Suprapubic skin (tissue), 4 donors: Measurements from ENCODE around the gene SLC1A3. TPM values are rescaled to one million over a fixed set of nuclear protein-coding genes. Genes with fewer than 3 reads are reported as not detected.
A peak's percentile ranks its signal among the peaks of the same experiment; 100 is the strongest.

Experiments
- DNase-seq, 2 donors: peaks; one replicate each; pipeline ENCODE4 v3.0.0-alpha.2; 2019; ENCODE audit warnings: low spot score in 2 of 2
- H3K27ac ChIP-seq: fragments of 200-600 bp; sonication (generic); one replicate; pipeline ENCODE4 v1.5.1; 2019
- H3K27me3 ChIP-seq: fragments of 200-600 bp; sonication (generic); one replicate; pipeline ENCODE4 v1.5.1; 2019
- H3K36me3 ChIP-seq: fragments of 200-600 bp; sonication (generic); one replicate; pipeline ENCODE4 v1.5.1; 2019
- H3K4me1 ChIP-seq: fragments of 200-600 bp; sonication (generic); one replicate; pipeline ENCODE4 v1.5.1; 2019
- H3K4me3 ChIP-seq: fragments of 200-600 bp; sonication (generic); one replicate; pipeline ENCODE4 v1.5.1; 2019; ENCODE audit warnings: mild to moderate bottlenecking
- H3K9me3 ChIP-seq: fragments of 200-600 bp; sonication (generic); one replicate; pipeline ENCODE4 v1.5.1; 2019
- CTCF ChIP-seq, 2 donors: fragments of 200-600 bp in 1 of 2; fragments of 450-650 bp in 1 of 2; sonication (generic) in 1 of 2; IDR thresholded peaks; one replicate each; pipeline ENCODE4 v1.5.1; 2016 to 2019; ENCODE audit warnings: antibody characterized with exemption in 2 of 2, mild to moderate bottlenecking in 1 of 2, moderate library complexity in 1 of 2
- EP300 ChIP-seq: sonication (generic); formaldehyde crosslinking; IDR thresholded peaks from one replicate; pipeline ENCODE4 v1.6.1; 2017; ENCODE audit warnings: antibody characterized with exemption
- POLR2A ChIP-seq, 2 donors: fragments of 450-650 bp; IDR thresholded peaks; one replicate each; pipeline ENCODE4 v1.6.1; 2017; ENCODE audit warnings: antibody characterized with exemption in 2 of 2, mild to moderate bottlenecking in 2 of 2, moderate library complexity in 2 of 2
- POLR2AphosphoS5 ChIP-seq, 3 donors: sonication (generic); formaldehyde crosslinking; IDR thresholded peaks; one replicate each; pipeline ENCODE4 v1.6.1; 2017; ENCODE audit warnings: antibody characterized with exemption in 3 of 3
- WGBS: methylation state at CpG from one replicate; pipeline ENCODE4 v1.1.5; 2018; 5-methylcytosine and 5-hydroxymethylcytosine counted together
- total RNA-seq, 4 donors: library from RNA; depleted of rRNA; stranded (reverse); fragments of >200 nt; gene quantifications; one replicate each; pipeline ENCODE4 v1.1.0, GENCODE V29; 2016

Gene SLC1A3
- total RNA-seq, 4 donors from 2014 or later: 19.8 to 34.2 (median 25.3) TPM

- Histone ChIP-seq H3K27me3 (no peaks in the 10 kb centered on the region), H3K27ac (no peak overlapping the region), H3K36me3 (no peaks in the 10 kb centered on the region), H3K4me1 (no peaks in the 10 kb centered on the region), H3K9me3 (no peaks in the 10 kb centered on the region), H3K4me3 (no peak overlapping the region)
- TF ChIP-seq EP300 (no peak), POLR2AphosphoS5 (IDR thresholded peaks at IDR 0.05) (no peak), CTCF (IDR thresholded peaks at IDR 0.05) (no peak), POLR2A (IDR thresholded peaks at IDR 0.05) (no peak)
- WGBS: 87% methylated on average over 3 of the region's 3 CpGs
- DNase-seq: no peak
Measured at GRCh38 chr5:36670548-36670947, 64.1 kb downstream of the SLC1A3 start.

- no peak for TF ChIP-seq POLR2AphosphoS5 (IDR thresholded peaks at IDR 0.05)
- TF ChIP-seq POLR2A (IDR thresholded peaks at IDR 0.05): no peak
- TF ChIP-seq CTCF (IDR thresholded peaks at IDR 0.05): no peak
- no peak for TF ChIP-seq EP300
- no peak for DNase-seq
- 61% methylated on average over 3 of the region's 3 CpGs for WGBS
- H3K4me3 ChIP-seq: no peak overlapping the region
- no peaks in the 10 kb centered on the region for H3K9me3 ChIP-seq
- H3K27ac ChIP-seq: no peak overlapping the region
- no peaks in the 10 kb centered on the region for H3K27me3 ChIP-seq
- no peaks in the 10 kb centered on the region for H3K4me1 ChIP-seq
- no peaks in the 10 kb centered on the region for H3K36me3 ChIP-seq
Measured at GRCh38 chr5:36675282-36675681, 68.9 kb downstream of the SLC1A3 start.

GRCh38 chr5:36679221-36679989 lies 73.0 kb downstream of the SLC1A3 start:
- 82% methylated on average over 8 of the region's 8 CpGs for WGBS
- no peaks in the 10 kb centered on the region for H3K27me3 ChIP-seq
- H3K9me3 ChIP-seq: no peaks in the 10 kb centered on the region
- H3K4me1 ChIP-seq: peaks cover 5% of the 10 kb centered on the region
- H3K4me3 ChIP-seq: no peak overlapping the region
- H3K27ac ChIP-seq: no peak overlapping the region
- no peak for DNase-seq
- TF ChIP-seq POLR2A (IDR thresholded peaks at IDR 0.05): no peak
- TF ChIP-seq EP300: no peak
- TF ChIP-seq CTCF (IDR thresholded peaks at IDR 0.05): no peak
- no peak for TF ChIP-seq POLR2AphosphoS5 (IDR thresholded peaks at IDR 0.05)
- no peaks in the 10 kb centered on the region for H3K36me3 ChIP-seq

DNA sequence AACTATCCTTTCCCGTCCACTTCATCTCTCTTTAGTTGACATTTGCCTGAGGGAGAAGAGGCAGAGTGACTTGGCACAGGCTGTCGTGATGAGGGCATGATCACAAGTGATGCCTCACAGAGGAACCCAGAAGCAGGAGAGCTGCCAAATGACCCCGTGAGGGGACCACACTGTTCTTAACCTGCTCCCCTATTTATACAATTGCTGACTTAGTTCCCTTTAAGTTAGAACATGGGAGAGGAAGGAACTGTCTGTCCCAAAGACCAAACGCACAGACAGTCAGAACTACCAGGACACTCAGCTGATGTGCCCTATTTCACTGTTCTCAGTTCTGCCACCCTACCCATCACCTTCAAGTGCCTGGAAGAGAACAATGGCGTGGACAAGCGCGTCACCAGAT lies 73.7 kb downstream of the SLC1A3 start:
- DNase-seq: no peak
- H3K27ac ChIP-seq: no peak overlapping the region
- H3K4me3 ChIP-seq: no peak overlapping the region
- no peaks in the 10 kb centered on the region for H3K9me3 ChIP-seq
- peaks cover 5% of the 10 kb centered on the region for H3K4me1 ChIP-seq
- no peak for TF ChIP-seq POLR2A (IDR thresholded peaks at IDR 0.05)
- TF ChIP-seq EP300: peak; percentile 51
- peak in 1 of 3 donors; percentile 39 for TF ChIP-seq POLR2AphosphoS5 (IDR thresholded peaks at IDR 0.05)
- no peak for TF ChIP-seq CTCF (IDR thresholded peaks at IDR 0.05)
- no peaks in the 10 kb centered on the region for H3K36me3 ChIP-seq
- WGBS: 75% methylated on average over 7 of the region's 7 CpGs
- H3K27me3 ChIP-seq: no peaks in the 10 kb centered on the region

GRCh38 chr5:36681711-36682110 lies 75.3 kb downstream of the SLC1A3 start:
- no peak overlapping the region for H3K27ac ChIP-seq
- WGBS: 70% methylated on average over 1 of the region's 1 CpG

More at GRCh38 chr5:36681711-36682110, 75.3 kb downstream of the SLC1A3 start:
- DNase-seq: no peak
- Histone ChIP-seq H3K9me3 (no peaks in the 10 kb centered on the region), H3K4me3 (no peak overlapping the region), H3K27me3 (no peaks in the 10 kb centered on the region), H3K36me3 (no peaks in the 10 kb centered on the region), H3K4me1 (peaks cover 5% of the 10 kb centered on the region)
- TF ChIP-seq POLR2AphosphoS5 (IDR thresholded peaks at IDR 0.05): no peak
- TF ChIP-seq EP300: no peak
- no peak for TF ChIP-seq POLR2A (IDR thresholded peaks at IDR 0.05)
- no peak for TF ChIP-seq CTCF (IDR thresholded peaks at IDR 0.05)
